ENCODE data around the gene CSAD.
"Not testable (repeated sequence)": the region's sequence is repeated elsewhere in the genome, so short reads cannot be mapped to it uniquely, and the experiment has no call there.

The CSAD gene

DNA sequence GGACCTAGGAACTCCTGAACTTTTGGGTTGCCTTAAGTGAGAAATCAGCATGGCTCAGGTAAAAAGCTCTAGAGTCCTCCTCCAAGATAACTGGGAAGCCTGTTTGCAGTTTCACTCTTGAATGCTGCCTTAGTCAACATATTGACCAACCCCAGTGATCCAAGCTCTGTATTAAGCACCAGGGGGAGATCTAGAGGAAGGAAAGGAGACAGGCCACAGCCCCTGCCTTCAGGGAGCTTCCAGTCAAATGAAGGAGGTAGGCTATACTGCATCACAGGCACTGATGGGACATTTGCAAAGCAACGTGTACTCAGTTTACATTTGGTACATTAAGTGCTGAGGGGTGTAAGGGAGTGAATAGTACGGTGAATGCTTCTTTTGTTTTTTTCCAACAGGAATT is 1.2 kb upstream of the CSAD start:
- Histone ChIP-seq H3K9me3 (ENCODE audit: control insufficient read depth in 5 of 5, low read length in 5 of 5) (no peaks in the 10 kb centered on the region), H3K4me1 (ENCODE audit: control insufficient read depth in 5 of 5, insufficient read depth in 5 of 5, low read length in 5 of 5) (peaks cover 16 to 60% (median 48%) of the 10 kb centered on the region in 5 donors), H3K36me3 (ENCODE audit: control insufficient read depth in 5 of 5, insufficient read depth in 5 of 5, low read length in 5 of 5) (peaks cover 21 to 47% (median 37%) of the 10 kb centered on the region in 5 donors), H3K4me3 (ENCODE audit: low read depth in 1 of 5, low read length in 5 of 5) (peak overlapping the region; percentile 74 to 91 (median 81)), H3K27ac (ENCODE audit: low read depth, low read length) (peak overlapping the region; percentile 87), H3K27me3 (ENCODE audit: control insufficient read depth in 5 of 5, insufficient read depth in 4 of 5, low read length in 5 of 5) (no peaks in the 10 kb centered on the region), H3K9ac (ENCODE audit: low read length in 5 of 5) (peak overlapping the region in 4 of 5 donors; percentile 79 to 91 (median 87))

DNA sequence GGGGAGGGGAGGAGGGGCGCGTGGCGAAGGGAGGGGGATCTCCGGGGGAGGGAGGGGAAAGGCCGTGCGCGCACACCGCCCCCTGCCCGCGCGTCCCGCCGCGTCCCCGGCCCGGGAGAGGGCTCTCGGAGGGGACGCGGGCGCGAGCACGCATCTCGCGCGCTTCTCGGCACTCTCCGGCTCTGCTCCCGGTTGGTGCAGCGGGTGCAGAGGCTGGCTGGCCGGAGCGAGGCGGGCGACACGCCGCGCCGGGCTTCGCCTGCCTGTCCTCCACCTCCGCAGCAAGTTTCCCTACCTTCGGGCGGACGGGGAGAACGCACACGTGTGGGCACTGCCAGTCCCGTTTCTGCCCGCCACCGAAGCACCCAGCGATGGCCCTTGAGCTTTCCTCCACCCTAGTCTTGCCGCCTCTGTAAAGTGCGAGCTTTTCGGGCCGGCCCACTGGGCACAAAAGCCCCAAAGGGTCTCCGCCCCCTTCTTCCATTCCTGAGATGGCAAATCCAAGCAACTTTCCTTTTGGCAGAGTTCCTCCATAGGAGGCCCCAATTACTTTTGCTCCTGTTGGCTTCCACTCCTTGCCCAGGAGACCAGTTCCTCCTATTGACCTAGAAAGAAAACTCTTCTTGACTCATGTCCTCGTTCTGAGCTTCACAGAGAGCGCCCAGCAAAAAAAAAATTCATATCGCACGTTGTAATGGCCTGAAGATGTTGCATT is 363 bp upstream of the CSAD start:
- H3K36me3 ChIP-seq (ENCODE audit: control insufficient read depth in 5 of 5, insufficient read depth in 5 of 5, low read length in 5 of 5): peaks cover 16 to 39% (median 29%) of the 10 kb centered on the region in 5 donors
- no peaks in the 10 kb centered on the region for H3K9me3 ChIP-seq (ENCODE audit: control insufficient read depth in 5 of 5, low read length in 5 of 5)
- peak overlapping the region; percentile 79 to 91 (median 85) for H3K9ac ChIP-seq (ENCODE audit: low read length in 5 of 5)
- H3K27me3 ChIP-seq (ENCODE audit: control insufficient read depth in 5 of 5, insufficient read depth in 4 of 5, low read length in 5 of 5): no peaks in the 10 kb centered on the region
- H3K4me3 ChIP-seq (ENCODE audit: low read depth in 1 of 5, low read length in 5 of 5): peak overlapping the region; percentile 74 to 91 (median 81)
- peaks cover 16 to 60% (median 48%) of the 10 kb centered on the region in 5 donors for H3K4me1 ChIP-seq (ENCODE audit: control insufficient read depth in 5 of 5, insufficient read depth in 5 of 5, low read length in 5 of 5)
- peak overlapping the region; percentile 87 for H3K27ac ChIP-seq (ENCODE audit: low read depth, low read length)

DNA sequence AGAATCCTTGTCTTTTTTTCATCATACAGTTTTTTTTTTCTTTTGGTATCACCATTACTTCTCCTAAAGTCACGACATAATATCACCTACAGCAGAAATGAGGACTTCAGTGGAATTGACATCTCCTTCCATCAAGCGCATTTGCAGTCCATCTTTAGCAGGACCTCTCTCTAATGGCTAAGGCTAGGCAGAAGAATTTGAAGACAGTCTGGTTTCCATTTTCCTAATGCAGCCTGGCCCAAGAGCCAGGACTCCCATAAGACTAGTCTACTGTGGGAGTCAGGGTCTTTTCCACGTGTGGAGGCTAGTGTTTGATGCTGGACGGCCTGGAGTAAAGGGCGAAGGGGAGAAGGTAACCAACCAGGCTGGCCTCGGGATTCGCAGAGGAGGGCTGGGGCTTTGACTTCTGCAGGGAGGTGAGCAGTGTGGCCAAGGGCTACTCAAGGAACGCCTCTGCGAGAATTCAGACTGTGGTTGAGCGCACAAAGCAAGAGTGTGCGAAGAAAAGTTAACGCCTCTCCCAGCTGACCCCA is 972 bp downstream of the CSAD start:
- Histone ChIP-seq H3K27me3 (ENCODE audit: control insufficient read depth in 5 of 5, insufficient read depth in 4 of 5, low read length in 5 of 5) (no peaks in the 10 kb centered on the region), H3K27ac (ENCODE audit: low read depth, low read length) (peak overlapping the region; percentile 87), H3K9ac (ENCODE audit: low read length in 5 of 5) (peak overlapping the region; percentile 63 to 89 (median 84)), H3K9me3 (ENCODE audit: control insufficient read depth in 5 of 5, low read length in 5 of 5) (no peaks in the 10 kb centered on the region), H3K4me1 (ENCODE audit: control insufficient read depth in 5 of 5, insufficient read depth in 5 of 5, low read length in 5 of 5) (peaks cover 18 to 65% (median 51%) of the 10 kb centered on the region in 5 donors), H3K4me3 (ENCODE audit: low read depth in 1 of 5, low read length in 5 of 5) (peak overlapping the region; percentile 74 to 91 (median 85)), H3K36me3 (ENCODE audit: control insufficient read depth in 5 of 5, insufficient read depth in 5 of 5, low read length in 5 of 5) (peaks cover 8 to 25% (median 15%) of the 10 kb centered on the region in 5 donors)

DNA sequence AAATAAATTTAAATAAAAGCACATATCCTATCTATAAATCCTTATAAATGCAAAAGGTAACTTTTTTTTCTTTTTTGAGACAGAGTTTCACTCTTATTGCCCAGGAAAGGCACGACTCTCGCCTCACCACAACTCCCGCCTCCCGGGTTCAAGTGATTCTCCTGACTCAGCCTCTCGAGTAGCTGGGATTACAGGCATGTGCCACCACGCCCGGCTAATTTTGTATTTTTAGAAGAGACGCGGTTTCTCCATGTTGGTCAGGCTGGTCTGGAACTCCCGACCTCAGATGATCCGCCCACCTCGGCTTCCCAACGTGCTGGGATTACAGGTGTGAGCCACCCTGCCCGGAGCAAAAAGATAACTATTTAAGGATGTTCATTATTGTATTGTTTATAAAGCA is 1.9 kb downstream of the CSAD start:
- not testable (repeated sequence) for H3K9me3 ChIP-seq (ENCODE audit: control insufficient read depth in 5 of 5, low read length in 5 of 5); H3K9ac ChIP-seq (ENCODE audit: low read length in 5 of 5); H3K4me3 ChIP-seq (ENCODE audit: low read depth in 1 of 5, low read length in 5 of 5); H3K27me3 ChIP-seq (ENCODE audit: control insufficient read depth in 5 of 5, insufficient read depth in 4 of 5, low read length in 5 of 5)
- H3K36me3 ChIP-seq (ENCODE audit: control insufficient read depth in 5 of 5, insufficient read depth in 5 of 5, low read length in 5 of 5): peaks cover 8 to 19% (median 12%) of the 10 kb centered on the region in 5 donors
- H3K27ac ChIP-seq (ENCODE audit: low read depth, low read length): peak overlapping the region; percentile 87
- H3K4me1 ChIP-seq (ENCODE audit: control insufficient read depth in 5 of 5, insufficient read depth in 5 of 5, low read length in 5 of 5): peaks cover 18 to 58% (median 41%) of the 10 kb centered on the region in 5 donors

DNA sequence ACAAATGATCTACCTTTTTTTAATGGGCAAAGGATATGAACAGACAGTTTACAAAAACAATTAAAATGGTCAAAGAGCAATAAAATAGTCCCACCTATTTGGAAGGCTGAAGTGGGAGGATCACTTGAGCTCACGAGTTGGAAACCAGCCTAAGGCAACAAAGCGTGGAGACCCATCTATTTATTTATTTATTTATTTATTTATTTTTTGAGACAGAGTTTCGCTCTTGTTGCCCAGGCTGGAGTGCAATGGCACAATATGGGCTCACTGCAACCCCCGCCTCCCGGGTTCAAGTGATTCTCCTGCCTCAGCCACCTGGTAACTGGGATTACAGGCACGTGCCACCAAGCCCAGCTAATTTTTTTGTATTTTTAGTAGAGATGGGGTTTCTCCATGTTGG is 3.3 kb downstream of the CSAD start:
- Histone ChIP-seq H3K9ac (ENCODE audit: low read length in 5 of 5) (peak overlapping the region in 1 of 5 donors; percentile 24), H3K4me1 (ENCODE audit: control insufficient read depth in 5 of 5, insufficient read depth in 5 of 5, low read length in 5 of 5) (peaks cover 12 to 44% (median 28%) of the 10 kb centered on the region in 5 donors), H3K36me3 (ENCODE audit: control insufficient read depth in 5 of 5, insufficient read depth in 5 of 5, low read length in 5 of 5) (peaks cover 2 to 12% (median 7%) of the 10 kb centered on the region in 5 donors)
- not testable (repeated sequence) for H3K4me3 ChIP-seq (ENCODE audit: low read depth in 1 of 5, low read length in 5 of 5); H3K9me3 ChIP-seq (ENCODE audit: control insufficient read depth in 5 of 5, low read length in 5 of 5); H3K27me3 ChIP-seq (ENCODE audit: control insufficient read depth in 5 of 5, insufficient read depth in 4 of 5, low read length in 5 of 5); H3K27ac ChIP-seq (ENCODE audit: low read depth, low read length)

DNA sequence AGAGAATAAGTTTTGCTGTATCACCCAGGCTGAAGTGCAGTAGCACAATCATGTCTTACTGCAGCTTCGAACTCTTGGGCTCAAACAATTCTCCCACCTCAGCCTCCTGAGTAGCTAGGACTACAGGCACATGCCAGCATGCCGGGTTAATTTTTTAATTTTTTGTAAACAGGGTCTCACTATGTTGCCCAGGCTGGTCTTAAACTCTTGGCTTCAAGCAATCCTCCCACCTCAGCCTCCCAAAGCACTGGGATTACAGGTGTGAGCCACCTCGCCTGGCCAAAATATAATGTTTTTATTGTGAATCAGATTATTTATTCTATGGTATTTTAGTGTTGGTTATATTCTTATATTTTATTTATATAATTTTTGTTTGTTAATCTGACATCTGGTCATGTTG is 4.0 kb downstream of the CSAD start:
- Histone ChIP-seq H3K27me3 (ENCODE audit: control insufficient read depth in 5 of 5, insufficient read depth in 4 of 5, low read length in 5 of 5) (no peaks in the 10 kb centered on the region), H3K4me1 (ENCODE audit: control insufficient read depth in 5 of 5, insufficient read depth in 5 of 5, low read length in 5 of 5) (peaks cover 9 to 43% (median 21%) of the 10 kb centered on the region in 5 donors), H3K9me3 (ENCODE audit: control insufficient read depth in 5 of 5, low read length in 5 of 5) (no peaks in the 10 kb centered on the region), H3K4me3 (ENCODE audit: low read depth in 1 of 5, low read length in 5 of 5) (no peak overlapping the region), H3K27ac (ENCODE audit: low read depth, low read length) (no peak overlapping the region), H3K9ac (ENCODE audit: low read length in 5 of 5) (peak overlapping the region in 1 of 5 donors; percentile 24), H3K36me3 (ENCODE audit: control insufficient read depth in 5 of 5, insufficient read depth in 5 of 5, low read length in 5 of 5) (peaks cover 0 to 12% (median 8%) of the 10 kb centered on the region in 5 donors)

DNA sequence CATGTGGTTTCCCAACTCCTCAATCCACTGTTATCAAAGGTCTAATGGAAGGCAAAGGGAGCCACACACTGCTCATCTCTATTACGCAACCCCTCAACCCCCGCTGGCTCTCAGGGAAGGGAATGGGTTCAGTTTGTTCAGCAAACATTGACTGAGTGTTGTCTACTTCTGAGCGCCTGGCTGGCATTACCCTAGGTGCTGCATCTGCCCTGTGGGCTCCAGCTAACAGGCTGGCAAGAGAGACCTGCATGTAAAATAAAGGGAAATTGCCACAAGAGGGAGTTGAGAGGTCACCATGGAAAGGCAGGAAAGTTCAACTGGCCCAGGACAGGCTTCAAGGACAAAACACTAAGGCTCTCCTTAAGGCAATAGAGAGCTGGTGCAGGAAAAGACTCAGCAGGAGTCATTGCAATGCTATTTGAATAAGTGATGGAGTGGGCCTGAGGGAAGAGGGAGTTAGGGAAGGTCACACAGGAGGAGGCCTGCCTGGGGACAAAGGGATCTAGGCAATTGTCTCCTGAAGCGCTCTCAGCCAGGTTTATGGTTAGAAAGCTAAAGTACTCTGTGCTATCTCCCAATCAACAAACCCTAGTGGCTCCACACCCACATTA is 5.7 kb downstream of the CSAD start:
- no peaks in the 10 kb centered on the region for H3K9me3 ChIP-seq (ENCODE audit: control insufficient read depth in 5 of 5, low read length in 5 of 5)
- H3K27ac ChIP-seq (ENCODE audit: low read depth, low read length): peak overlapping the region; percentile 67
- H3K27me3 ChIP-seq (ENCODE audit: control insufficient read depth in 5 of 5, insufficient read depth in 4 of 5, low read length in 5 of 5): no peaks in the 10 kb centered on the region
- H3K4me3 ChIP-seq (ENCODE audit: low read depth in 1 of 5, low read length in 5 of 5): no peak overlapping the region
- peaks cover 5 to 39% (median 11%) of the 10 kb centered on the region in 5 donors for H3K4me1 ChIP-seq (ENCODE audit: control insufficient read depth in 5 of 5, insufficient read depth in 5 of 5, low read length in 5 of 5)
- peak overlapping the region in 2 of 5 donors; percentile 20 to 47 for H3K9ac ChIP-seq (ENCODE audit: low read length in 5 of 5)
- H3K36me3 ChIP-seq (ENCODE audit: control insufficient read depth in 5 of 5, insufficient read depth in 5 of 5, low read length in 5 of 5): peaks cover 0 to 29% (median 23%) of the 10 kb centered on the region in 5 donors

DNA sequence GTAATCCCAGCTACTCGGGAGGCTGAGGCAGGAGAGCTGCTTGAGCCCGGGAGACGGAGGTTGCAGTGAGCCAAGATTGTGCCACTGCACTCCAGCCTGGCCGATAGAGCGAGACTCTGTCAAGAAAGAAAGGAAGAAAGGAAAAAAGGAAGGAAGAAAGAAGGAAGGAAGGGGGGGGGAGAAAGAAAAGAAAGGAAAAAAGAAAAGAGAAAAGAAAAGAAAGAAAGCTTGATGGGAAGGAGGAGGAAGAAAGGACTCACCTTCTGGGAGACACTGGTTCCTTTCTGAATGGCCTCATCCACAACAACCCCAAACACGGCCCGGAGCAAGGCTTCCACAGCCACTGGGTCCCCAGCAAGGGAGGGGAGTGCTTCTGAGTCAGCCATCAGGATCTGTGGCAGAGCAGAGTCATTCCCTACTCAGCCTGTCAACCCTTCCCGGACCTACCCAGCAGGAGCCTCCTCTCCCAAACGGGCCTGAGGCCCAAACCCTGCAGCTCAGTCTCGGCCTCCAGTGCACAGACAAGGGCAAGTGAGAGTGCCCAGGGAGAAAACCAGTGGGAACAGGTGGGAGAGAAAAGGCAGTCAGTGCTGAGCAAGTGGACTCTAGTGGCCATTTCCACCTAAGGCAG is 7.5 kb downstream of the CSAD start:
- peaks cover 3 to 28% (median 5%) of the 10 kb centered on the region in 5 donors for H3K4me1 ChIP-seq (ENCODE audit: control insufficient read depth in 5 of 5, insufficient read depth in 5 of 5, low read length in 5 of 5)
- no peak overlapping the region for H3K27ac ChIP-seq (ENCODE audit: low read depth, low read length)
- H3K36me3 ChIP-seq (ENCODE audit: control insufficient read depth in 5 of 5, insufficient read depth in 5 of 5, low read length in 5 of 5): peaks cover 2 to 35% (median 29%) of the 10 kb centered on the region in 5 donors
- H3K9me3 ChIP-seq (ENCODE audit: control insufficient read depth in 5 of 5, low read length in 5 of 5): no peaks in the 10 kb centered on the region
- H3K27me3 ChIP-seq (ENCODE audit: control insufficient read depth in 5 of 5, insufficient read depth in 4 of 5, low read length in 5 of 5): no peaks in the 10 kb centered on the region
- H3K9ac ChIP-seq (ENCODE audit: low read length in 5 of 5): no peak overlapping the region
- no peak overlapping the region for H3K4me3 ChIP-seq (ENCODE audit: low read depth in 1 of 5, low read length in 5 of 5)

DNA sequence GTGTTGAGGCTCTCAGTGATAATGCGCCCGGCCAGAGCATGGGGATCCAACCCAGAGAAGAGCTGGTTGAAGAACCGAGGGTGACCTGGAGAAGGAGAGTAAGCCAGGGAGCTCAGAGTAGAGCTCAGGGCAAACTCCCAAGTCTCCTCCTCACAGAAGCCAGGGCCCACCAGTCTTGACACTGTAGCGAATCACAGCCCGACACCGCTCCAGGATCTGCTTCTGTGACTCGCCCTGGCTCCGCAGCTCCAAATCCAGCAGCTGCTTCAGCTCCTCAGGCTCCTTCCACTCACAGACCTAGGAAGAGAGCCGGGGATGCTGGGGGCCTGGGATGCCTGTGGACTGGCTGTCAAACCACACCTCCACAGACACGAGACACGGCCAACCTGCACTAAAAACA is 8.4 kb downstream of the CSAD start:
- Histone ChIP-seq H3K9me3 (ENCODE audit: control insufficient read depth in 5 of 5, low read length in 5 of 5) (no peaks in the 10 kb centered on the region), H3K36me3 (ENCODE audit: control insufficient read depth in 5 of 5, insufficient read depth in 5 of 5, low read length in 5 of 5) (peaks cover 9 to 42% (median 37%) of the 10 kb centered on the region in 5 donors), H3K4me3 (ENCODE audit: low read depth in 1 of 5, low read length in 5 of 5) (no peak overlapping the region), H3K4me1 (ENCODE audit: control insufficient read depth in 5 of 5, insufficient read depth in 5 of 5, low read length in 5 of 5) (peaks cover 3 to 28% (median 5%) of the 10 kb centered on the region in 5 donors), H3K27ac (ENCODE audit: low read depth, low read length) (no peak overlapping the region), H3K27me3 (ENCODE audit: control insufficient read depth in 5 of 5, insufficient read depth in 4 of 5, low read length in 5 of 5) (no peaks in the 10 kb centered on the region), H3K9ac (ENCODE audit: low read length in 5 of 5) (peak overlapping the region in 1 of 5 donors; percentile 42)

Data from subcutaneous abdominal adipose tissue (tissue), 5 donors.